ENCODE results near the gene USP11. TPM values are rescaled to one million over a fixed set of nuclear protein-coding genes. Genes with fewer than 3 reads are reported as not detected.
A peak's percentile ranks its signal among the peaks of the same experiment; 100 is the strongest.

The USP11 gene
- total RNA-seq, 2 donors from 2014 or later, result 18.3 to 22.5 TPM

DNA sequence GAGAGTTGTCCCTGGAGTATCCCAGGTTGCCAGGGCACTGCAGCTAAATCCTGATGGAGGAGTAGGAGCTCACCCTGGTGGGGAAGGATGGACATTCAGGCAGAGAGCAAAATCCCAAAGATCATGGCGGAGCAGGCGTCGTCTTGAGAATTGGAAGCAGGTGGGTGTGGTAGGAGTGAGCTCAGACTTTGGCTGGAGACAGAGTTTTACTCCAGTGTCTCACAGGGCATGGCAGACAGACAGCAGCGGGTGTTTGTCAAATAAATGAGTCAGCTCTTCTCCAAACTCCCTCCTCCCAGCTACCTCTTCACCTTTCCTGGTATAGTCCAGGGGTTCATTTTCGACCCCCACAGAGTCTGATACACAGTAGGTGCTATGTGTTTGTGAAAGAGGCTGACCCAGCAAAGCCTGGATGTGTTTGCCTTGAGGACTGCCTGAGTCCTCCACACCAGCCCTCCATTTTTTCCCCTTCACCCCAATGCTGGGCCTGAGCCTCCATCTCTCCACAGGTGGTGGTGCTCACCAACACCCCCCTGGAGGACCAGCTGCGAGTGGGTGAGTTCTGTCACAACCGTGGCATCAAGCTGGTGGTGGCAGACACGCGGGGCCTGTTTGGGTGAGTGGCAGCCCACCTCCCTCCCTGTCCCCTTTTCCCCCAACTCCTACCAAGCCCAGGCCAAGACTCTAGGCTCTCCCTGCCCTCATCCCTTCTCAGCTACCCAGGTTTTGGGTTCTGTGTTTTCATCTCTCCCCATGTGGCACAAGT, 32.2 kb upstream of the USP11 start:
- intact Hi-C loops (cut with DNase I, micrococcal nuclease), result no loop called here
- peak; percentile 87 for ATAC-seq

GRCh38 chrX:47201345-47201944, 31.4 kb upstream of the USP11 start:
- intact Hi-C loops (cut with DNase I, micrococcal nuclease), result no loop called here

More for the DNA sequence above, 32.2 kb upstream of the USP11 start:
- DNase-seq, result peak; percentile 30 to 52

GRCh38 chrX:47202316-47202715, 30.5 kb upstream of the USP11 start:
- ATAC-seq (no peak), DNase-seq (no peak)
- intact Hi-C loops (cut with DNase I, micrococcal nuclease), result no loop called here

More at GRCh38 chrX:47201345-47201944, 31.4 kb upstream of the USP11 start:
- DNase-seq, result no peak
- ATAC-seq, result no peak

DNA sequence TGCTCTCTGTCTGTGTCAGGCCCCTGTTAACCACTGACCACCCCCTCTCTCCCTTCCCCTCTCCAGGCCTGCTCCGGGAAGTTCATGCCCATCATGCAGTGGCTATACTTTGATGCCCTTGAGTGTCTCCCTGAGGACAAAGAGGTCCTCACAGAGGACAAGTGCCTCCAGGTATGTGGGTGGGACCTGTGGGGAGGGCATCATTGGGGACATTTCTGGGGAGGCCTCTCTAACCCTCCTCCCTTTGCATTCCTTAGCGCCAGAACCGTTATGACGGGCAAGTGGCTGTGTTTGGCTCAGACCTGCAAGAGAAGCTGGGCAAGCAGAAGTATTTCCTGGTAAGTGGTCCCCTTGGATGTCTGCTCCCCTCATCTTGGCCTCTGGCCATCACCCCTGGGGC, 29.9 kb upstream of the USP11 start:
- intact Hi-C loops (cut with DNase I, micrococcal nuclease), result no loop called here
- DNase-seq (no peak), ATAC-seq (no peak)

DNA sequence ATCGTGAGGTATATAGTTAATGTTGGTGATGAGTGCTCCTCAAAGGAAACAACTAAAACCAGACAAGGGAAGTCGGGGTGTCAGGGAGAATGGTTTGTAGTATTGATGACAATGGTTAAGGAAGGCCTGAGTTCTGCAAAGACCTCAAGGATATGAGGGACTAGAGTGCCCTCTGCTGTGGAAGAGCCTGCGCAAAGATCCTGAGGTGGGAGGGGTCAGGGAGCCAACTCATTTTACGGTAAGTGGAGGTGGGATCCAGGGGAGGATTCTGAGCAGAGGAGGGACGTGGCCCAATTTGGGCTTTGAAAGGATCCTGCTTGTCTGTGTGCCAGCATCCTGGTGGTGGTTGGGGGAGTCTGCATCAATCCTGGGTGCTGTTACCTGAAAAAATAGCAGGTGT, 27.8 kb upstream of the USP11 start:
- DNase-seq, result no peak
- no peak for ATAC-seq
- intact Hi-C loops (cut with DNase I, micrococcal nuclease), result no loop called here

DNA sequence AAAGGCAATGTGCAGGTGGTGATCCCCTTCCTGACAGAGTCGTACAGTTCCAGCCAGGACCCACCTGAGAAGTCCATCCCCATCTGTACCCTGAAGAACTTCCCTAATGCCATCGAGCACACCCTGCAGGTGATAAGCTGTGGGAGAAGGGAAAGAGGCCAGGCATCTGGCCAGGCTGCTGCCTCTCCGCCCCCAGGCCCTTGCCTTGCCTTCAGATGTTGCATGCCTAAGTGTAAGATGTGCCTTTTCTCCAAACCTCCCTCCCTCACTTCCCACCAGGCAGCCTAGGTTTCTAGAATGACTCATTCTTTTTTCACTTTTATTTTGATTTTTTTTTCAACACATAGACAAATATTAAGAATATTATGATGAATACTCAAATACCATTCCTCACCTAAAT, 26.5 kb upstream of the USP11 start:
- intact Hi-C loops (cut with DNase I, micrococcal nuclease), result no loop called here
- DNase-seq (no peak), ATAC-seq (no peak)

DNA sequence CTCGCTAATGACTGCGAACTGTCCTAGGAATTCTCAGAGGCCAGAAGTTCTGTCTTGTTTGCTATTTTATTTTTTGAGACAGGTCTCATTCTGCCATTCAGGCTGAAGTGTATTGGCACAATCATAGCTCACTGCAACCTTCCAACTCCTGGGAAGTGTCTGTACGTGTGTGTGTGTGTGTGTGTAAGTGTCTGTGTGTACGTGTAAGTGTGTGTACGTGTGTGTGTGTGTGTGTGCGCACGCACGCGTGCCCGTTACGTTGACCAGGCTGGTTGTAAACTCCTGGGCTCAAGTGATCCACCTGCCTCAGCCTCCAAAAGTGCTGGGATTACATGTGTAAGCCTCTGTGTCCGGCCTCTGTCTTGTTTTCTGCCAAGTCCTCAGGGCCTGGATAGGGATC, 24.7 kb upstream of the USP11 start:
- DNase-seq (no peak), ATAC-seq (no peak)
- intact Hi-C loops (cut with DNase I, micrococcal nuclease), result no loop called here

- intact Hi-C loops (cut with DNase I, micrococcal nuclease), result no loop called here
- ATAC-seq (no peak), DNase-seq (no peak)
These were observed 23.1 kb upstream of the USP11 start for GRCh38 chrX:47209508-47210238.

- intact Hi-C loops (cut with DNase I, micrococcal nuclease), result no loop called here
- ATAC-seq (no peak), DNase-seq (peak in 1 of 2 donors; percentile 5)
These were observed 22.0 kb upstream of the USP11 start for GRCh38 chrX:47210661-47211425.

DNA sequence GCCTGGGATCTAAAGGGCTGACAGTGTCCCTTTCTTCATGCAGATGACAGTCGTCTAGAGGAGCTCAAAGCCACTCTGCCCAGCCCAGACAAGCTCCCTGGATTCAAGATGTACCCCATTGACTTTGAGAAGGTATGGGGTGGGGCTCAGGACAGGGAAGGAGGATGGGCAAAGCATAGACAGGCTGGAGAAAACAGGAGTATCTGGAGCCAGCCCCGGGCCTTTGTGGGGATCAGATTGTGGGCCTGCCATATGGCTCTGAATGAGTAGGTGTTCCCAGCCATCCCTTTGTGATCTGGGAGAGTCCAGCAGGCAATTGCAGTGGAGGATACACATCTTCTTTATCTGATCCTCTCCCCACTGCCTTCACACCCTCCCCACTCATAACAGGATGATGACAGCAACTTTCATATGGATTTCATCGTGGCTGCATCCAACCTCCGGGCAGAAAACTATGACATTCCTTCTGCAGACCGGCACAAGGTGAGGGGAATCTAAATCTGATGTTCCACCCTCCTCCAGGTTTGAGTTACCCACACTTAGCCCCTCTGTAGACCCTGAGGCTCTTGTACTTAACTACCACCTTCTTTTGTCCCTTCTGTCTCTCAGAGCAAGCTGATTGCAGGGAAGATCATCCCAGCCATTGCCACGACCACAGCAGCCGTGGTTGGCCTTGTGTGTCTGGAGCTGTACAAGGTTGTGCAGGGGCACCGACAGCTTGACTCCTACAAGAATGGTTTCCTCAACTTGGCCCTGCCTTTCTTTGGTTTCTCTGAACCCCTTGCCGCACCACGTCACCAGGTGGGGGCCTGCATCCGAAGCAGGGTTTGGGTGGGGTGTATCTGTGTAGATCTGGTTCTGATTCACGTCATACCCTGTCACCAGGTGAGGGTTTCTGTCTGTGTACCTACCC, 20.2 kb upstream of the USP11 start:
- DNase-seq (peak in 1 of 2 donors; percentile 10), ATAC-seq (no peak)
- intact Hi-C loops (cut with DNase I, micrococcal nuclease), result no loop called here

- intact Hi-C loops (cut with DNase I, micrococcal nuclease), result no loop called here
- no peak for ATAC-seq
- DNase-seq, result peak in 1 of 2 donors; percentile 23
These were observed 18.3 kb upstream of the USP11 start for GRCh38 chrX:47214435-47215077.

DNA sequence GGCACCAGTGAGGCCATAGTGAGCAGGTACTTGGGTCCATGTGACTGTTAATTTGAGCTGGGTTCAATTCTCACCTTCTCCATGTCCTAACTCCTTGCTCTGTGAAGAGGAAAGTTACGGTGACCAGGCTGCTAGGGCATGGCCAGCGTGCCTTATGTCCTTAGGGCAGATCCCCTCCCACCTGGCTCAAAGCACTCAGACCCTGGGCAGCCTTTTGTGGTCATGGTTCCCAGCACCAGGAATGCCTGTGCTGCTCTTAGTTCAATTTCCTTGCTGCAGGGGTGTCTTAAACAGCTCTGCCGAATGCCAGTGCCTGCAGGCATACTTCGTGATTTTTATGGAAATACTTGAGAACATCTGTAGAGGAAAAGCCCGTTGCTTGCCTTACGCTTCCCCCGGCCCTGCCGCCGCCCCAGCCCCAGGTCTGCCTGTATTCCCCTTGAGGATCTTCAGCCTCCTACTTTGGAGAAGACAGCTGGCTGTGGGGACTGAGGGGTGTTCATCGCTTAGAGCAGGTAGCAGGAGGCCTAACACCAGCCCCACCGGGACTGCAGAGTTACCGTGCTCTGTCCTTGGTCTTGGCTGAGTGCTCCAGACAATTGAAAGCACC, 17.4 kb upstream of the USP11 start:
- DNase-seq (peak in 1 of 2 donors; percentile 21), ATAC-seq (no peak)
- intact Hi-C loops (cut with DNase I, micrococcal nuclease), result no loop called here

- DNase-seq (peak in 1 of 2 donors; percentile 20), ATAC-seq (no peak)
- intact Hi-C loops (cut with DNase I, micrococcal nuclease), result no loop called here
These were observed 16.4 kb upstream of the USP11 start for GRCh38 chrX:47216393-47216925.

DNA sequence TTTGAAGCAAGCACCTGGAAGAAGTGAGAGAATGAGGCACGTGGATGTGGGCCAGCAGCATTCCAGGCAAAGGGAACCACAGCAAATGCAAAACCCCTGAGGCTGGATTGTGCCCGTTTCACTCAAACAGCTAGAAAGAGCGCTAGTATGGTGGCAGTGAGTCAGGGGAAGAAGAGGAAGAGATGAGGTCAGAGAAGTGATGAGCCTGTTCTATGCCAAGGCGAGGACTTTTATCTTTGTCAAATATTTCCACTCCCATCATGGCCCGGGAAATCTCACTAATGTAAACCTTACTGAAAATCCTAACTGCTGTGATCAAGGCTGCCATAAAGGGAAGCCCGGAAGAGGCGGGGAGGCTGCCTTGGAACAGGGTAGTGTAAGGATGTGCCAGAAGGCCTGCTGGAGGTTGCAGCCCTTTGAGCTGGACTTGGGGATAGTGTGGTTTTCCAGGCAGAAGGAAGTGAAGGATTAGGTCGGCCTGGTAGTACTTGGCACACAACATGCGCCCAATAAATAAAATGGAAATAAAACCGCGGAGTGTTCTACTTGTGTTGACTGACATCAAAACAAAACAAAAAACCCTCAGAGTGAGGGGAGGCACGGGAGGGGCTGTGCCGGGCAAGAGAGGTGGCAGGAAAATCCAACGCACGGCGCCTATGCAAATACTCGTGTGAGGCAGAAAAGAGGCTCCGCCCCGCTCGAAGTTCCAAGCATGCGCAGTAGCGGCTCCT, 15.5 kb upstream of the USP11 start:
- intact Hi-C loops (cut with DNase I, micrococcal nuclease), result no loop called here
- DNase-seq (peak in 1 of 2 donors; percentile 58), ATAC-seq (peak; percentile 21)

DNA sequence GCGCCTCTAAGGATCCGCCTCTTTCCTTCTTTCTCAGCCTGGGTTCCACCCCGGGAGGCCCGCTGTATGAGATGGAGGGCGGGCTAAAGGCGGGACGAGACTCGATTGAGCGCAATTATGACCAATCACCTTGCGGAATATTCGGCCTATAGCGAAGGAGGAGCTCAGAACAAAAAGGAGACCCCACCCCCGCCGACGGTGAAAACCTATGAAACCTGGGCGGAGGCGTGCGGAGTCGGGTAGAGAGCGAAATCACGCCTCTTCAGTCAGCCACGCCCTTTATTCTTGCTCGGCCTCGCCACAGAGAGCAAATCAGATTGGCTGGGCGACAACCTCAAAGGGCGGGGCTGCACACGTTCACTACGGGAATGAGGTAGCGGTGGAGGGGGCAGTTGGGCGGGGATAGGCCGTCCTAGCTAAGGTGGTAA, 14.9 kb upstream of the USP11 start:
- peak; percentile 81 for ATAC-seq
- intact Hi-C loops (cut with DNase I, micrococcal nuclease), result no loop called here
- DNase-seq, result peak; percentile 98 to 99

DNA sequence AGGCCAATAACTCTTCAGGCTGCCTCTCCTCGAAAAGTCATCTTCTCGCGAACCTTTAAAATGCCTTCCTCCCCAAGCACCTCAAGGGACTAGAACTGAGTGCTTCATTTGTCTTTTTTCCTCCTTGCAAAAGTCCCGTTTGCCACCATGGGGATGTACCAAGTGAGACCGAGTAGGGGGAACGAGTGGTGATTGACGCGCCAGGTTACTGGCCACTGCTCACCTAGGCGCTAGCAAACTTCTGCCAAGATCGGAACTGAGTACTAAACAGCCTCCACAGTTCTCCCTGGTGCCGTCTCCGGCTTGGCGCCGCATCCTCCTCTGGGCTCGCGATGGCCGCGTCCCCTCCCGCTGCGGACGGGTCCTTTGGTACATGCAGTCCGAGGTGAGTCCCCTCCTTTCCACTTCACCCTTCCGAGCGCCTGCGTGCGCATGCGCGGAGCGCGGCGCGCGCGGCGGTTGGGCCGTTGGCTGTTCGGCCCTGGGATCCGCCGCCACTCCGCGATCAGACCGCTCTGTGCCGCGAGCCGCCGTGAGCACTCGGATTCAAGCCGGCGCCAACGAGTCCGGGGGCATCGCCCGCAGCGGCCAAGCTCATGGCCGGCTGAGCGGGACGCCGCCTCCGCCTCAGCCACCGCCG, 14.4 kb upstream of the USP11 start, which contains the start of gene CDK16:
CDK16 (plus strand) TSS at position 402 of the 640 bp plus-strand sequence. CDS start 4,877 bp downstream, outside the sequence.
- ATAC-seq, result peak; percentile 66
- peak; percentile 72 to 82 for DNase-seq
- intact Hi-C loops (cut with DNase I, micrococcal nuclease), result no loop called here
